Astrocyte (in vitro differentiated cells and primary cell): ENCODE measurements around the gene ATP1B4. TPM values are rescaled to one million over a fixed set of nuclear protein-coding genes. Genes with fewer than 3 reads are reported as not detected.
A peak's percentile ranks its signal among the peaks of the same experiment; 100 is the strongest.

Experiments
- DNase-seq: peaks from one replicate; pipeline ENCODE4 v3.0.0-alpha.2; 2010; ENCODE audit warnings: low read depth
- FAIRE-seq: peaks from 2 replicates; lab custom pipeline; 2011; peaks lifted over from hg19 to GRCh38; lab: Jason Lieb, UNC
- H2AFZ ChIP-seq: 2 replicates; pipeline ENCODE4 v1.6.0; 2012; ENCODE audit warnings: low read depth, low read length, inconsistent platforms
- H3K27ac ChIP-seq: 2 replicates; pipeline ENCODE4 v1.5.1; 2011; ENCODE audit warnings: low read depth, low read length, inconsistent platforms
- H3K27me3 ChIP-seq: 2 replicates; pipeline ENCODE4 v1.6.0; 2011; ENCODE audit warnings: low read length, inconsistent platforms; ENCODE audit not compliant: insufficient read depth
- H3K36me3 ChIP-seq: 2 replicates; pipeline ENCODE4 v1.5.1; 2011; ENCODE audit warnings: low read length, inconsistent platforms; ENCODE audit not compliant: insufficient read depth
- H3K4me1 ChIP-seq: 2 replicates; pipeline ENCODE4 v1.5.1; 2011; ENCODE audit warnings: low read length, inconsistent platforms; ENCODE audit not compliant: insufficient read depth
- H3K4me2 ChIP-seq: 2 replicates; pipeline ENCODE4 v1.6.0; 2012; ENCODE audit warnings: low read length, inconsistent platforms
- H3K4me3 ChIP-seq: 2 replicates; pipeline ENCODE4 v1.5.1; 2011; ENCODE audit warnings: low read depth, mild to moderate bottlenecking, low read length, inconsistent platforms; ENCODE audit not compliant: insufficient read depth
- H3K79me2 ChIP-seq: 2 replicates; pipeline ENCODE4 v1.6.0; 2012; ENCODE audit warnings: mild to moderate bottlenecking, low read length, inconsistent platforms; ENCODE audit not compliant: insufficient read depth
- H3K9ac ChIP-seq: 2 replicates; pipeline ENCODE4 v1.6.0; 2012; ENCODE audit warnings: mild to moderate bottlenecking, low read length, inconsistent platforms
- H3K9me3 ChIP-seq: 2 replicates; pipeline ENCODE4 v1.5.1; 2012; ENCODE audit warnings: low read depth, mild to moderate bottlenecking, low read length, inconsistent platforms; ENCODE audit not compliant: insufficient read depth
- H4K20me1 ChIP-seq: 2 replicates; pipeline ENCODE4 v1.6.0; 2012; ENCODE audit warnings: low read length, inconsistent platforms; ENCODE audit not compliant: insufficient read depth
- H3K27ac Mint-ChIP-seq: one replicate; pipeline ENCODE4 v1.8.0; 2021; ENCODE audit warnings: mild to moderate bottlenecking, mixed read lengths; ENCODE audit not compliant: unreplicated experiment
- H3K27me3 Mint-ChIP-seq: one replicate; pipeline ENCODE4 v1.8.0; 2021; ENCODE audit warnings: low read depth, mixed read lengths; ENCODE audit not compliant: unreplicated experiment
- H3K36me3 Mint-ChIP-seq: one replicate; pipeline ENCODE4 v1.8.0; 2021; ENCODE audit warnings: low read depth, mixed read lengths; ENCODE audit not compliant: unreplicated experiment
- H3K4me1 Mint-ChIP-seq: one replicate; pipeline ENCODE4 v1.8.0; 2021; ENCODE audit warnings: low read depth, mixed read lengths; ENCODE audit not compliant: unreplicated experiment
- H3K4me3 Mint-ChIP-seq: one replicate; pipeline ENCODE4 v1.8.0; 2021; ENCODE audit warnings: mild to moderate bottlenecking, moderate library complexity, mixed read lengths; ENCODE audit not compliant: unreplicated experiment
- H3K9me3 Mint-ChIP-seq: one replicate; pipeline ENCODE4 v1.8.0; 2021; ENCODE audit warnings: mild to moderate bottlenecking, mixed read lengths; ENCODE audit not compliant: unreplicated experiment
- CTCF ChIP-seq: IDR thresholded peaks from 2 replicates; pipeline ENCODE4 v1.5.1; 2011; ENCODE audit warnings: low read depth, mild to moderate bottlenecking, inconsistent platforms, low read length, moderate library complexity; ENCODE audit not compliant: insufficient read depth
- EZH2 ChIP-seq: IDR thresholded peaks from 2 replicates; pipeline ENCODE4 v1.6.1; 2012; ENCODE audit warnings: mild to moderate bottlenecking, low read length, inconsistent platforms; ENCODE audit not compliant: insufficient read depth
- total RNA-seq: library from RNA; stranded (reverse); gene quantifications from 2 replicates; pipeline ENCODE4 v1.2.1, GENCODE V29; 2021

ATP1B4 gene
- total RNA-seq, 1 donor from 2014 or later = not detected

GRCh38 chrX:120350450-120351138 is 11.3 kb upstream of the ATP1B4 start:
- FAIRE-seq = peak; percentile 77
- Histone ChIP-seq H3K79me2 (no peaks in the 10 kb centered on the region), H3K4me2 (no peak overlapping the region), H4K20me1 (no peaks in the 10 kb centered on the region), H2AFZ (no peak overlapping the region), H3K4me3 (no peak overlapping the region), H3K4me1 (no peaks in the 10 kb centered on the region), H3K27me3 (no peaks in the 10 kb centered on the region), H3K9me3 (no peaks in the 10 kb centered on the region), H3K27ac (no peak overlapping the region), H3K9ac (no peak overlapping the region), H3K36me3 (no peaks in the 10 kb centered on the region)
- no peaks in the 10 kb centered on the region for H3K36me3 Mint-ChIP-seq
- peaks cover 1% of the 10 kb centered on the region for H3K27me3 Mint-ChIP-seq
- no peaks in the 10 kb centered on the region for H3K9me3 Mint-ChIP-seq
- TF ChIP-seq CTCF (no peak), EZH2 (no peak)
- no peaks in the 10 kb centered on the region for H3K4me1 Mint-ChIP-seq
- no peak for DNase-seq
- no peak overlapping the region for H3K27ac Mint-ChIP-seq
- H3K4me3 Mint-ChIP-seq = no peak overlapping the region

DNA sequence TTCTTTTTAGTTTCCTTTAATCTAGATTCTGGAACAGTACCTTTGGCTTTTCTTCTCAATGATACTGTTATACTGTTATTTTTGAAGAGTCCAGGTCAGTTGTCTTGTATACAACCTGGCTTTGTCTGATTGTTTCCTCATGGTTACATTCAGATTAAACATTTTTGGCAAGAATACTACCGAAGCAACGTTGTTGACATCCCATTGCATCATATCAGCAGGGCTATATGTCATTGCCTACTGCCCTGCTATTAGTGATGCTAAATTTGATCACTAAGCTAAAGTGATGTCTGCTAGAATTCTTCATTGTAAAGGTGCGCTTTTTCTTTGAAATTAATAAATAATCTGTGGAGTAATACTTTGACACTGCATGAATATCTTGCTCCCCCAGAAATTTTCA is 5.8 kb upstream of the ATP1B4 start:
- Mint-ChIP-seq H3K27ac (no peak overlapping the region), H3K36me3 (no peaks in the 10 kb centered on the region), H3K9me3 (no peaks in the 10 kb centered on the region), H3K27me3 (peaks cover 1% of the 10 kb centered on the region), H3K4me1 (no peaks in the 10 kb centered on the region), H3K4me3 (no peak overlapping the region)
- no peak for FAIRE-seq
- Histone ChIP-seq H3K79me2 (no peaks in the 10 kb centered on the region), H3K9me3 (no peaks in the 10 kb centered on the region), H2AFZ (no peak overlapping the region), H4K20me1 (no peaks in the 10 kb centered on the region), H3K9ac (no peak overlapping the region), H3K27ac (no peak overlapping the region), H3K36me3 (no peaks in the 10 kb centered on the region), H3K27me3 (no peaks in the 10 kb centered on the region), H3K4me2 (no peak overlapping the region), H3K4me3 (no peak overlapping the region), H3K4me1 (peaks cover 6% of the 10 kb centered on the region)
- TF ChIP-seq EZH2 (no peak), CTCF (no peak)
- no peak for DNase-seq

DNA sequence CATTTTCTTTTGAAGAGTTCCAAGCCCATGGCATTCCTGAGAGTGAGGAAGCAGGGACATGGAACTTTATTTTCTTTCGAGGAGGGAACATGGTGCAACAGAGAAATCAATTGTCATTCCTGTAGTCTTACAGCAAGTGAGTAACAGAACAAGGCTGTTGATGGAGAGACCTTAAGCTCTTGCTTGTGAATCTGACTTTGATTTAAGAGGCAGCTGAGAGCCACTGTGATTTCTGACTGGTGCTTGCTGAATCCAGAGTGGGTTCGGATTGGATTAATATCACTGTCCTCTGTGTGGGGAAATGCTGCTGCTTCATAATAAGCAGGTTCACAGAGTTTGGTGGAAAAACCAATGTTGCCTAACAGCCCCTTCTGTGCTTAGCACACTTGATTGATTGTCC is 4.7 kb upstream of the ATP1B4 start:
- H3K79me2 ChIP-seq = no peaks in the 10 kb centered on the region
- H3K4me1 Mint-ChIP-seq = no peaks in the 10 kb centered on the region
- H3K9ac ChIP-seq = no peak overlapping the region
- H3K36me3 Mint-ChIP-seq = no peaks in the 10 kb centered on the region
- H3K27me3 ChIP-seq = no peaks in the 10 kb centered on the region
- no peaks in the 10 kb centered on the region for H3K9me3 ChIP-seq
- peaks cover 6% of the 10 kb centered on the region for H3K4me1 ChIP-seq
- no peak for FAIRE-seq
- no peak overlapping the region for H3K27ac Mint-ChIP-seq
- H3K4me3 Mint-ChIP-seq = no peak overlapping the region
- H4K20me1 ChIP-seq = no peaks in the 10 kb centered on the region
- H3K9me3 Mint-ChIP-seq = no peaks in the 10 kb centered on the region
- peaks cover 1% of the 10 kb centered on the region for H3K27me3 Mint-ChIP-seq
- no peak for DNase-seq
- no peak overlapping the region for H3K4me3 ChIP-seq
- H3K36me3 ChIP-seq = no peaks in the 10 kb centered on the region
- TF ChIP-seq EZH2 = no peak
- no peak for TF ChIP-seq CTCF
- H3K27ac ChIP-seq = no peak overlapping the region
- no peak overlapping the region for H3K4me2 ChIP-seq
- H2AFZ ChIP-seq = no peak overlapping the region
